GM20000 (cell line): ENCODE measurements around the gene CORO1C.

Experiments
- DNase-seq: peaks from one replicate; pipeline ENCODE4 v3.0.0; 2012; ENCODE audit warnings: low spot score
- CTCF ChIP-seq: IDR thresholded peaks from 2 replicates; pipeline ENCODE4 v1.5.1; 2012; ENCODE audit warnings: mild to moderate bottlenecking, control low read depth; ENCODE audit errors: extremely low read depth, missing control alignments

The CORO1C gene

DNA sequence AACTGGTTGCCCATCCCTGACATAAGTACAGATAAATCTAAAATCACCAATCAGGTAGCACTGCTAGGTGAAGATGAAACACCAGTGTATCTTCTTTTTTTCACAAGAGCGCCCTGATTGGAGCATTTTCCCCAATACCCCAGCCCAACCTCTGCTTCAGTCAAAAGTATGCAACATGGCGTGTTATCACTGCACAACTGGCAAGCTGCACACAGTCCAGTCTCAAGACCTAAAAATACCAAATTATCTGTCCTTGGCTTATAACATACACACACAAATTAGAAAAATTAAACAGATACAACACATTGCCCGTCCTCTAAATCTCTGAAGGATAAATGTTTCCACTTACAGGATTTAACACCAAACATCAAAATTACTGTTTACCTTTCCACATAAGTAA, 77.4 kb downstream of the CORO1C start:
- no peak for TF ChIP-seq CTCF
- no peak for DNase-seq

DNA sequence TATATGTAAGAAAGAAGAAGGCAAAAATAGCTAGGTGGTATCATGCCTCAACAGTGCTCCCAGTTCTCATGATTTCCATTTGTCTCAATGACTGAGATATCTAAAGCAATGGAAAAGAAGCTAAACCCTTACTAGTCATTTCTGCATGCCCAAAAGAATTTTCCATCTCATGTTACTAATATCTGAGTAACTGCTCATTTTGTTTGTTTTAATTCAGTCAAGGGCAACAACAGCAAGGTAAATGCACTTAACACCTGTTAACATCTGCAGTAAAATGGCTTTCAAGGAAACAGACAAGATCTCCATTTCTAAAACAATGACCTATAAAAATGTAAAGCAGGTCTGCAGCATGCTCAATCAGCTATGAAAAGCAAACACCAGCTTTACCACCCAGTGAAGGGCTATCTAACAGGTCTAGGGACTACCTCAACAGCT, 78.2 kb downstream of the CORO1C start:
- no peak for DNase-seq
- TF ChIP-seq CTCF: no peak

DNA sequence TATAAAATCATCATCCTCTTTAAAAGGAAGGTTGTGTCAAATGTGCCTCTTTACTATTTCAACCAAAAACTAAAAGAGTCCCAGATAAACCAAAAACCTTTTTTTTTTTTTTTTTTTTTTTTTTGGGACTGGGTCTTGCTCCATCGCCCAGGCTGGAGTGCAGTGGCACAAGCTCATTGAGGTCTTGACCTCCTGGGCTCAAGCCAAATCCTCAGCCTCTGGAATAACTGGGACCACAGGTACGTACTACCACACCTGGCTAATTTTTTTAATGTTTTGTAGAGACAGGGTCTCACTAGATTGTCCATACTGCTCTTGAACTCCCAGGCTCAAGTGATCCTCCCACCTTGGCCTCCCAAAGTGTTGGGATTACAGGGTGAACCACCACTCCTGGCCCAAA, 81.2 kb downstream of the CORO1C start:
- no peak for DNase-seq
- no peak for TF ChIP-seq CTCF

GRCh38 chr12:108649669-108650068, 81.6 kb downstream of the CORO1C start:
- no peak for TF ChIP-seq CTCF
- no peak for DNase-seq

DNA sequence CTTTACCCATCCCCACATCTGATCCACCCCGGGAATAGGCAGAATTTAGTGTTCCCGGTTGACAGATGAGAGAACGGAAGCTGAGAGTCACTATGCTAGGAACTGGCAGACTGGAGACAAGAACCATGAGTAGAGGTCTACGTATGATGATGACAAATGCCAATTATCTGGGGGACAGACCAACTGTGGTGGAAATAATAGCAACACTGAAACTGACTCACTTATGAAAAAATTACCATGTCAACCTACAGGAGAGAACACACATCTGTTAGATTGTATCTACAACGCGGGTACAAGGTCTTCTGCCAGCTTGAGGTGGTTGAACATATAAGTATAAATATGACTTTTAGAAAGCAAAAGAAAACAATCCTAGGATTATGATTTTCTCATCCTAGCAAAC, 82.2 kb downstream of the CORO1C start:
- DNase-seq: no peak
- no peak for TF ChIP-seq CTCF

- DNase-seq: no peak
- no peak for TF ChIP-seq CTCF
Observed at GRCh38 chr12:108648371-108648770, 82.9 kb downstream of the CORO1C start.

GRCh38 chr12:108647585-108648287, 83.6 kb downstream of the CORO1C start:
- TF ChIP-seq CTCF: no peak
- DNase-seq: no peak
